Cardiac muscle cell (in vitro differentiated cells and primary cell): ENCODE data around the gene COL23A1. TPM values are rescaled to one million over a fixed set of nuclear protein-coding genes. Genes with fewer than 3 reads are reported as not detected.

Experiments used
- DNase-seq, 2 donors: peaks; one replicate each; pipeline versions ENCODE4 v3.0.0 to v3.0.0-alpha.2; 2010 to 2017; ENCODE audit warnings: low read depth in 1 of 2, low spot score in 1 of 2
- H3K27ac ChIP-seq: fragments of 200-600 bp; sonication (generic); 2 replicates; pipeline ENCODE4 v1.5.1; 2016
- H3K27me3 ChIP-seq: fragments of 200-600 bp; sonication (generic); 2 replicates; pipeline ENCODE4 v1.6.0; 2016; ENCODE audit warnings: control low read depth
- H3K36me3 ChIP-seq: fragments of 200-600 bp; sonication (generic); 2 replicates; pipeline ENCODE4 v1.5.1; 2016; ENCODE audit warnings: control low read depth
- H3K4me1 ChIP-seq: fragments of 200-600 bp; sonication (generic); 2 replicates; pipeline ENCODE4 v1.8.1; 2017; ENCODE audit warnings: low read depth, mild to moderate bottlenecking, mixed run types
- H3K4me3 ChIP-seq: fragments of 200-600 bp; sonication (generic); 2 replicates; pipeline ENCODE4 v1.5.1; 2016; ENCODE audit warnings: mild to moderate bottlenecking
- H3K9me3 ChIP-seq: fragments of 200-600 bp; sonication (generic); 2 replicates; pipeline ENCODE4 v1.5.1; 2017; ENCODE audit warnings: low read depth, mild to moderate bottlenecking, control low read depth
- polyA plus RNA-seq: library from polyadenylated mRNA; unstranded; fragments of >200 nt; fragmentation: Nextera tagmentation; extraction: Ambion mirVana; gene quantifications from 2 replicates; pipeline ENCODE4 v1.2.1, GENCODE V29; 2016
- total RNA-seq: library from RNA; depleted of rRNA; stranded (reverse); fragments of >200 nt; gene quantifications from 2 replicates; pipeline ENCODE4 v1.2.3, GENCODE V29; 2016
- TF ChIP-seq, protein P1 (sequence below): IDR thresholded peaks from 2 replicates; pipeline ENCODE4 v1.5.1; 2012; ENCODE audit warnings: low read depth, mild to moderate bottlenecking, low read length

COL23A1 gene
- total and polyA plus RNA-seq, 2 experiments from 2014 or later = 28.9 to 43.0 TPM

DNA sequence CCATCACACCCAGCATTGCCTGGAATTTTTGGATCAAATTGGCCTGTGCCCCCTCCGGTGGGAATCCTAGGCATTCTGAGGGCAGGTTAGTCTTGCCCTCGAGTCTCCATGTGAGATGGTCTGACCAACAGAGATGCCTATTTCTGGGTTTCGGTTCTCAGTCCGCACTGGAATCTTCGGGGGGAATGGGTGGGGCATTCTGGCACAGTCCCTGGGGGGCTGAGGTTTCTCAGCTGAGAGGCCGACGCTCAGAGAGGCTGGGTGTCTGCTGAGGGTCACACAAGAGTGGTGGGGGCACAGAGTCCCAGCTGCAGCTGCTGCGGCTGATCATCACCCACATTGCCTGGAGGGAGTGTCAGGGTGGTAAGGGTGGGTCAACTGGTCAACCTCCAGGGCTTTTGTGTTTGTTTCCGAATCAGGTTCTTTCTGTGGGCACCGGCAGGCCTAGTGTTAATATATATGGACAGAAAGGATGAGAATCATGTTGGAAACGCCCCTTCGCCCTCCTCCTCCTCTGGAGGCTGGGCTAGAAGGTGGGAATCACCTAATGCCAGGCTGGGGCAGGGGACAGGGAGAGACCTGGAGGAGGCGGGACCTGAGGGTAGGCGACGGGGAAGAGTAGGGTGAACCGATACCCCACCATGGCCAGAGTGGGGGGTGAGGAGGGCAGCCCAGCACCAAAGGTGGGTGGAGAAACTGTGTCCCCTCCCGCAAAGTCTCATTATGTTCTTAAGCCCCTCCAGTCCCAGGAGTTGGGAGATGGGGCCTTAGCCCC is 208.1 kb downstream of the COL23A1 start:
- TF ChIP-seq, protein P1, sequence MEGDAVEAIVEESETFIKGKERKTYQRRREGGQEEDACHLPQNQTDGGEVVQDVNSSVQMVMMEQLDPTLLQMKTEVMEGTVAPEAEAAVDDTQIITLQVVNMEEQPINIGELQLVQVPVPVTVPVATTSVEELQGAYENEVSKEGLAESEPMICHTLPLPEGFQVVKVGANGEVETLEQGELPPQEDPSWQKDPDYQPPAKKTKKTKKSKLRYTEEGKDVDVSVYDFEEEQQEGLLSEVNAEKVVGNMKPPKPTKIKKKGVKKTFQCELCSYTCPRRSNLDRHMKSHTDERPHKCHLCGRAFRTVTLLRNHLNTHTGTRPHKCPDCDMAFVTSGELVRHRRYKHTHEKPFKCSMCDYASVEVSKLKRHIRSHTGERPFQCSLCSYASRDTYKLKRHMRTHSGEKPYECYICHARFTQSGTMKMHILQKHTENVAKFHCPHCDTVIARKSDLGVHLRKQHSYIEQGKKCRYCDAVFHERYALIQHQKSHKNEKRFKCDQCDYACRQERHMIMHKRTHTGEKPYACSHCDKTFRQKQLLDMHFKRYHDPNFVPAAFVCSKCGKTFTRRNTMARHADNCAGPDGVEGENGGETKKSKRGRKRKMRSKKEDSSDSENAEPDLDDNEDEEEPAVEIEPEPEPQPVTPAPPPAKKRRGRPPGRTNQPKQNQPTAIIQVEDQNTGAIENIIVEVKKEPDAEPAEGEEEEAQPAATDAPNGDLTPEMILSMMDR = no peak
- H3K27me3 ChIP-seq = no peaks in the 10 kb centered on the region
- peaks cover 42% of the 10 kb centered on the region for H3K4me1 ChIP-seq

GRCh38 chr5:178381206-178381605 is 209.0 kb downstream of the COL23A1 start:
- DNase-seq = no peak
- H3K36me3 ChIP-seq = no peaks in the 10 kb centered on the region
- H3K9me3 ChIP-seq = no peaks in the 10 kb centered on the region
- peaks cover 43% of the 10 kb centered on the region for H3K4me1 ChIP-seq
- TF ChIP-seq, protein P1 = no peak
- H3K27me3 ChIP-seq = no peaks in the 10 kb centered on the region
- no peak overlapping the region for H3K27ac ChIP-seq
- no peak overlapping the region for H3K4me3 ChIP-seq

More for the DNA sequence above, 208.1 kb downstream of the COL23A1 start:
- Histone ChIP-seq H3K9me3 (no peaks in the 10 kb centered on the region), H3K36me3 (no peaks in the 10 kb centered on the region), H3K27ac (no peak overlapping the region), H3K4me3 (no peak overlapping the region)
- DNase-seq = no peak

GRCh38 chr5:178380541-178381074 is 209.6 kb downstream of the COL23A1 start:
- TF ChIP-seq, protein P1 = no peak
- Histone ChIP-seq H3K27ac (no peak overlapping the region), H3K9me3 (no peaks in the 10 kb centered on the region), H3K36me3 (no peaks in the 10 kb centered on the region), H3K4me1 (peaks cover 41% of the 10 kb centered on the region), H3K4me3 (no peak overlapping the region), H3K27me3 (no peaks in the 10 kb centered on the region)
- no peak for DNase-seq

DNA sequence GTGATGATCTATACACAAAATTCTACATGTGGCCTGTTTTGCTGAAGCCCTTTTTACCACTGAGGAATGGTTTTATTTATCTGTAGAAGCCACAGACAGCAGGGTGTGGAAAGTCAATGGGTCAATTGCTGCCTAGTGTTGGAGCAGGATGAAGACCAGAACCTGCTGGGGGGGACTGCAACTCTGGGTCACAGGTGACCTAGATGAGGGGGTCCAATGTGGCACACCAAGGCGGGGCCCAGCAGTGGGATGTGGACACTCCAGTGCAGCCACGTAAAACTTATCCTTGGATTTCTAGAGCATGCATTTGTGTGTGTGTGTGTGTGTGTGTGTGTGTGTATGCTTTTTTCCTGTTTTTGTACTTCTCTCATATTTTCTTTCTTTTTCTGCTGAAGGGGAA is 210.1 kb downstream of the COL23A1 start:
- H3K4me1 ChIP-seq = peaks cover 36% of the 10 kb centered on the region
- DNase-seq = no peak
- no peaks in the 10 kb centered on the region for H3K9me3 ChIP-seq
- H3K4me3 ChIP-seq = no peak overlapping the region
- H3K27me3 ChIP-seq = no peaks in the 10 kb centered on the region
- no peak overlapping the region for H3K27ac ChIP-seq
- TF ChIP-seq, protein P1 = no peak
- no peaks in the 10 kb centered on the region for H3K36me3 ChIP-seq

GRCh38 chr5:178378527-178379484 is 211.4 kb downstream of the COL23A1 start:
- DNase-seq = no peak
- TF ChIP-seq, protein P1 = no peak
- H3K27me3 ChIP-seq = no peaks in the 10 kb centered on the region
- H3K9me3 ChIP-seq = no peaks in the 10 kb centered on the region
- H3K36me3 ChIP-seq = no peaks in the 10 kb centered on the region
- peaks cover 23% of the 10 kb centered on the region for H3K4me1 ChIP-seq
- H3K27ac ChIP-seq = no peak overlapping the region
- no peak overlapping the region for H3K4me3 ChIP-seq
